Right lobe of liver (tissue), 4 donors: ENCODE data around the gene IFIT5.
A peak's percentile ranks its signal among the peaks of the same experiment; 100 is the strongest.

ENCODE experiments used
- POLR2A ChIP-seq: fragments of 450-650 bp; IDR thresholded peaks from one replicate; pipeline ENCODE4 v1.6.1; 2017; ENCODE audit warnings: antibody characterized with exemption, mild to moderate bottlenecking
- TF ChIP-seq, protein P1 (sequence below), 4 donors: fragments of 200-600 bp in 3 of 4; fragments of 450-650 bp in 1 of 4; IDR thresholded peaks; one replicate each; pipeline versions ENCODE4 v1.5.1 to v1.8.0; 2016 to 2022; ENCODE audit warnings: antibody characterized with exemption in 4 of 4, mild to moderate bottlenecking in 2 of 4
- donor health status: DM: no; HTN: no; CAD: no.
- donor health status: DM: no; HTN: no; CAD: no.
- donor health status: DM: no; HTN: yes; CAD: no.

DNA sequence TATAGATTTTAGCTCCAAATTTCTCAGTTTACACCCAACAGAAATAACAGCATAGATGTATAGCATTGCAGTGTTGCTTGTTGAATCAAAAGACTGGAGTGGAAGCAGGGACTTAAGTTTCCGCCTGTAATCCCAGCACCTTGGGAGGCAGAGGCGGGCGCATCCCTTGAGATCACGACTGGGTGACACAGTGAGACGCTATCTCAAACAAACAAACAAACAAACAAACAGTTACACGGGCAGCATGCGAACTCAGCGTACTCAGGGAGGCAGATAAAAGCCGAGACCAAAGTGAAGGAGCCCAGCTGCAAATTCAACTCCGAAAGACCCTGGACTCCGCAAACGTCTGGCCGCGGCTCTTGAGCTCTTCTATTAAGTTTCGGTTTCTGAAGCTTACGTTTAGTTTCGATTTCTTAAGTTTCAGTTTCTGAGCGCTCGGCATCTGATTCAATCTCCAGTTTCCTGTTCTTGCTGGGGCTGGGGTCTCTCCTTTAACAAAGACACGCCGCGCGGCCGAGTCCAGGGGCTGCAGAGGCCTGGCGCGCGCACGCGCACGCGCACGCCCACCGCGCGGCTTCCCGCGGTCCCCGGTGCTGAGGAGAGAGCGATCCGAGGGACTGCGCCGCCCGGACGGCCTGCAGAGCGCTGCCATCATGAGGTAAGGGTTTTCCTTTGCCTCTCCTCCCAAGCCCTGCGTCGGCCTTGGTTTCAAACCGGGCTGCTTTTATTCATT, at the start of gene IFIT5:
- TF ChIP-seq POLR2A, result peak; percentile 50
- TF ChIP-seq, protein P1, sequence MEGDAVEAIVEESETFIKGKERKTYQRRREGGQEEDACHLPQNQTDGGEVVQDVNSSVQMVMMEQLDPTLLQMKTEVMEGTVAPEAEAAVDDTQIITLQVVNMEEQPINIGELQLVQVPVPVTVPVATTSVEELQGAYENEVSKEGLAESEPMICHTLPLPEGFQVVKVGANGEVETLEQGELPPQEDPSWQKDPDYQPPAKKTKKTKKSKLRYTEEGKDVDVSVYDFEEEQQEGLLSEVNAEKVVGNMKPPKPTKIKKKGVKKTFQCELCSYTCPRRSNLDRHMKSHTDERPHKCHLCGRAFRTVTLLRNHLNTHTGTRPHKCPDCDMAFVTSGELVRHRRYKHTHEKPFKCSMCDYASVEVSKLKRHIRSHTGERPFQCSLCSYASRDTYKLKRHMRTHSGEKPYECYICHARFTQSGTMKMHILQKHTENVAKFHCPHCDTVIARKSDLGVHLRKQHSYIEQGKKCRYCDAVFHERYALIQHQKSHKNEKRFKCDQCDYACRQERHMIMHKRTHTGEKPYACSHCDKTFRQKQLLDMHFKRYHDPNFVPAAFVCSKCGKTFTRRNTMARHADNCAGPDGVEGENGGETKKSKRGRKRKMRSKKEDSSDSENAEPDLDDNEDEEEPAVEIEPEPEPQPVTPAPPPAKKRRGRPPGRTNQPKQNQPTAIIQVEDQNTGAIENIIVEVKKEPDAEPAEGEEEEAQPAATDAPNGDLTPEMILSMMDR (IDR thresholded peaks at IDR 0.05), result no peak
